Measurements from ENCODE around the gene OR2T29.
"Not testable (repeated sequence)": the region's sequence is repeated elsewhere in the genome, so short reads cannot be mapped to it uniquely, and the experiment has no call there.

OR2T29 gene

GRCh38 chr1:248572049-248572448, 9.5 kb upstream of the OR2T29 start:
- H3K27me3 Mint-ChIP-seq, H3K27ac Mint-ChIP-seq, H3K36me3 Mint-ChIP-seq, H3K4me3 Mint-ChIP-seq, CTCF ChIA-PET, DNase-seq, H3K9me3 Mint-ChIP-seq: not testable (repeated sequence)
- H3K4me1 Mint-ChIP-seq = peaks cover 10% of the 10 kb centered on the region

GRCh38 chr1:248570811-248571210, 8.2 kb upstream of the OR2T29 start:
- H3K27me3 Mint-ChIP-seq = not testable (repeated sequence)

GRCh38 chr1:248569049-248569448, 6.5 kb upstream of the OR2T29 start:
- H3K4me3 Mint-ChIP-seq, H3K27ac Mint-ChIP-seq, H3K27me3 Mint-ChIP-seq, H3K36me3 Mint-ChIP-seq, CTCF ChIA-PET, DNase-seq, H3K9me3 Mint-ChIP-seq: not testable (repeated sequence)
- H3K4me1 Mint-ChIP-seq = peaks cover 26% of the 10 kb centered on the region

More at GRCh38 chr1:248570811-248571210, 8.2 kb upstream of the OR2T29 start:
- H3K4me3 Mint-ChIP-seq, DNase-seq, H3K27ac Mint-ChIP-seq, H3K9me3 Mint-ChIP-seq, CTCF ChIA-PET, H3K36me3 Mint-ChIP-seq: not testable (repeated sequence)
- H3K4me1 Mint-ChIP-seq = peaks cover 19% of the 10 kb centered on the region

GRCh38 chr1:248565530-248566373, 3.2 kb upstream of the OR2T29 start:
- peak; percentile 57 for DNase-seq
- Mint-ChIP-seq H3K27ac (peak overlapping the region; percentile 91), H3K4me3 (peak overlapping the region; percentile 71), H3K4me1 (peaks cover 24% of the 10 kb centered on the region)
- H3K27me3 Mint-ChIP-seq, H3K36me3 Mint-ChIP-seq, H3K9me3 Mint-ChIP-seq, CTCF ChIA-PET: not testable (repeated sequence)

- H3K4me3 Mint-ChIP-seq, CTCF ChIA-PET, DNase-seq, H3K4me1 Mint-ChIP-seq, H3K36me3 Mint-ChIP-seq, H3K27me3 Mint-ChIP-seq, H3K27ac Mint-ChIP-seq, H3K9me3 Mint-ChIP-seq: not testable (repeated sequence)
These were observed 11.5 kb downstream of the OR2T29 start for GRCh38 chr1:248551027-248551426.

GRCh38 chr1:248547383-248547782, 15.2 kb downstream of the OR2T29 start:
- H3K9me3 Mint-ChIP-seq, H3K36me3 Mint-ChIP-seq, H3K27me3 Mint-ChIP-seq, H3K4me3 Mint-ChIP-seq, DNase-seq, H3K4me1 Mint-ChIP-seq, H3K27ac Mint-ChIP-seq, CTCF ChIA-PET: not testable (repeated sequence)

GRCh38 chr1:248537449-248537848, 25.1 kb downstream of the OR2T29 start:
- H3K36me3 Mint-ChIP-seq, H3K4me3 Mint-ChIP-seq, DNase-seq, H3K27me3 Mint-ChIP-seq, H3K4me1 Mint-ChIP-seq, H3K9me3 Mint-ChIP-seq, H3K27ac Mint-ChIP-seq, CTCF ChIA-PET: not testable (repeated sequence)

GRCh38 chr1:248521856-248522255, 40.7 kb downstream of the OR2T29 start:
- no peak for DNase-seq
- no peaks in the 10 kb centered on the region for H3K27me3 Mint-ChIP-seq
- CTCF ChIA-PET = no interaction called here
- H3K4me3 Mint-ChIP-seq = no peak overlapping the region
- peaks cover 14% of the 10 kb centered on the region for H3K9me3 Mint-ChIP-seq
- H3K27ac Mint-ChIP-seq = no peak overlapping the region
- H3K4me1 Mint-ChIP-seq = no peaks in the 10 kb centered on the region
- no peaks in the 10 kb centered on the region for H3K36me3 Mint-ChIP-seq

- H3K4me3 Mint-ChIP-seq, DNase-seq, H3K27ac Mint-ChIP-seq, H3K4me1 Mint-ChIP-seq, CTCF ChIA-PET, H3K36me3 Mint-ChIP-seq, H3K9me3 Mint-ChIP-seq, H3K27me3 Mint-ChIP-seq: not testable (repeated sequence)
These were observed 52.4 kb downstream of the OR2T29 start for GRCh38 chr1:248510217-248510616.

GRCh38 chr1:248507773-248508172, 54.8 kb downstream of the OR2T29 start, which contains the start of gene OR2G6:
Gene OR2G6, plus strand, starts transcription at chr1:248508073. Its CDS starts 13,574 bp downstream, at chr1:248521647.
- H3K4me1 Mint-ChIP-seq, H3K27ac Mint-ChIP-seq: not testable (repeated sequence)

More at GRCh38 chr1:248507773-248508172, 54.8 kb downstream of the OR2T29 start, which contains the start of gene OR2G6:
- CTCF ChIA-PET, DNase-seq, H3K36me3 Mint-ChIP-seq, H3K9me3 Mint-ChIP-seq, H3K4me3 Mint-ChIP-seq, H3K27me3 Mint-ChIP-seq: not testable (repeated sequence)
